Measurements from ENCODE around the gene COBLL1.
"Not testable (repeated sequence)": the region's sequence is repeated elsewhere in the genome, so short reads cannot be mapped to it uniquely, and the experiment has no call there.

The COBLL1 gene

GRCh38 chr2:164871404-164871803, 29.8 kb upstream of the COBLL1 start:
- no peak overlapping the region for H3K4me3 ChIP-seq (ENCODE audit: low read length)
- TF ChIP-seq CTCF (IDR thresholded peaks at IDR 0.05; ENCODE audit: insufficient read depth, low read depth, low read length, missing control alignments): no peak
- no peak for DNase-seq (ENCODE audit: low read depth)

DNA sequence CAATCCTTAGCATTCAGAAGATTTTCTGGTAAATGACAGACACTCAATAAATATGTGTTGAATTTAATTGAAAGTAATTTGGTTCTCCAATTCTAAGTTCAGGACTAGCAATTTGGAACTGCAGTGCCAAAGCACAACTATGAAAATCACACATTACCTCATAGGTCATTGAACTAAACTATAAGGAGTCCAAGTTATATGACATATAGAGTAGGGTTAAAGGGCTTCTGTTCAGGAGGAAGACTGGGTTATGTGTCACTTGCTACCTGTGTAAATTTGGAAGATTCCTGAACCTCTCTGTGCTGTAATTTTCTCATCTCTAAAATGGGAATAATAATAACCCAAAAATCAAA, 27.8 kb upstream of the COBLL1 start:
- DNase-seq (ENCODE audit: low read depth): no peak
- no peak overlapping the region for H3K4me3 ChIP-seq (ENCODE audit: low read length)
- no peak for TF ChIP-seq CTCF (IDR thresholded peaks at IDR 0.05; ENCODE audit: insufficient read depth, low read depth, low read length, missing control alignments)

GRCh38 chr2:164868563-164869419, 27.2 kb upstream of the COBLL1 start:
- TF ChIP-seq CTCF (IDR thresholded peaks at IDR 0.05; ENCODE audit: insufficient read depth, low read depth, low read length, missing control alignments): no peak
- DNase-seq (ENCODE audit: low read depth): no peak

DNA sequence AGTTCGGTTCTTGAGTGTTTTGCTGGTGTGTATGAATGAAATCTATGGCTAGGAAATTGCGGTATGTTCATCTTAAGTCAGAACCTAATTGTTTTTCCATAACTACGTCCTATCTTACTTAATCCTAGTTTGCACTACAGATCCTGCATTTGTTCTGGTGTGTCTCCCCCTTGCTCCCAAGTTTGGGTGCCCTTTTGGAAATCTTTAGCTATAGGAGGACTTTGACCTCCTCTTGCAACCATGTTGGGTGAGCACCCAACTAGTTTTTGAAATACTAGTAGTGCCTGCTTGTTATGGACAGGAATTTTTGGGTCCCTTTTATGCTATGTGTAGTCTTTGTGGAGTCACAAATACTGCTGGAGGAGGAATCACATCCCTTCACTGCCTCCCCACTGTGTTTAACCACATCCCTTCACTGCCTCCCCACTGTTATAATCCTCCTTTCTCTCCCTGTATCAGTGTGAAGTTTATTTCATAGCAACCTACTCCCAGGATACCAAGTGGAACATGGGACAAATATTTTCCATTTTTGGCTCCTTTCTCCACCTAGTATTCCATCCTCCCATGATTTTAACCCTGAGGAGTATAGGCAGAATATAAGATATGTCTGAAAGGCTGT, 26.3 kb upstream of the COBLL1 start:
- DNase-seq (ENCODE audit: low read depth): no peak
- no peak overlapping the region for H3K4me3 ChIP-seq (ENCODE audit: low read length)
- TF ChIP-seq CTCF (IDR thresholded peaks at IDR 0.05; ENCODE audit: insufficient read depth, low read depth, low read length, missing control alignments): no peak

More at GRCh38 chr2:164868563-164869419, 27.2 kb upstream of the COBLL1 start:
- H3K4me3 ChIP-seq (ENCODE audit: low read length): no peak overlapping the region

- DNase-seq (ENCODE audit: low read depth): peak; percentile 84
- H3K4me3 ChIP-seq (ENCODE audit: low read length): not testable (repeated sequence)
These were observed 24.8 kb upstream of the COBLL1 start for GRCh38 chr2:164866381-164866780.

GRCh38 chr2:164860694-164861042, 19.0 kb upstream of the COBLL1 start:
- DNase-seq (ENCODE audit: low read depth): no peak
- no peak for TF ChIP-seq CTCF (IDR thresholded peaks at IDR 0.05; ENCODE audit: insufficient read depth, low read depth, low read length, missing control alignments)
- H3K4me3 ChIP-seq (ENCODE audit: low read length): no peak overlapping the region

- not testable (repeated sequence) for DNase-seq (ENCODE audit: low read depth); H3K4me3 ChIP-seq (ENCODE audit: low read length)
These were observed 18.5 kb upstream of the COBLL1 start for GRCh38 chr2:164859906-164860693.

Data from epithelial cell of esophagus (primary cell).